ENCODE measurements around the gene CWF19L2.
"Not testable (repeated sequence)": the region's sequence is repeated elsewhere in the genome, so short reads cannot be mapped to it uniquely, and the experiment has no call there.

The CWF19L2 gene

GRCh38 chr11:107457558-107458271 is at the start of gene CWF19L2:
CWF19L2 (minus strand) TSS chr11:107457825; CDS start chr11:107457816, 9 bp downstream.
- peak; percentile 62 to 78 (median 73) for DNase-seq (ENCODE audit: low read depth in 4 of 4, low spot score in 1 of 4)

GRCh38 chr11:107505647-107506225 is 48.1 kb upstream of the CWF19L2 start:
- DNase-seq (ENCODE audit: low read depth in 4 of 4, low spot score in 1 of 4): no peak

- DNase-seq (ENCODE audit: low read depth in 4 of 4, low spot score in 1 of 4): no peak
Observed at GRCh38 chr11:107504981-107505380, 47.4 kb upstream of the CWF19L2 start.

- DNase-seq (ENCODE audit: low read depth in 4 of 4, low spot score in 1 of 4): no peak
Observed at GRCh38 chr11:107501713-107502112, 44.1 kb upstream of the CWF19L2 start.

GRCh38 chr11:107497371-107497770 is 39.7 kb upstream of the CWF19L2 start:
- DNase-seq (ENCODE audit: low read depth in 4 of 4, low spot score in 1 of 4): not testable (repeated sequence)

GRCh38 chr11:107496011-107496410 is 38.4 kb upstream of the CWF19L2 start:
- no peak for DNase-seq (ENCODE audit: low read depth in 4 of 4, low spot score in 1 of 4)

GRCh38 chr11:107494055-107494454 is 36.4 kb upstream of the CWF19L2 start:
- no peak for DNase-seq (ENCODE audit: low read depth in 4 of 4, low spot score in 1 of 4)

GRCh38 chr11:107493117-107493516 is 35.5 kb upstream of the CWF19L2 start:
- no peak for DNase-seq (ENCODE audit: low read depth in 4 of 4, low spot score in 1 of 4)

GRCh38 chr11:107490836-107491235 is 33.2 kb upstream of the CWF19L2 start:
- DNase-seq (ENCODE audit: low read depth in 4 of 4, low spot score in 1 of 4): no peak

- DNase-seq (ENCODE audit: low read depth in 4 of 4, low spot score in 1 of 4): no peak
Observed at GRCh38 chr11:107482234-107482633, 24.6 kb upstream of the CWF19L2 start.

GRCh38 chr11:107478922-107479321 is 21.3 kb upstream of the CWF19L2 start:
- no peak for DNase-seq (ENCODE audit: low read depth in 4 of 4, low spot score in 1 of 4)

GRCh38 chr11:107477820-107478219 is 20.2 kb upstream of the CWF19L2 start:
- DNase-seq (ENCODE audit: low read depth in 4 of 4, low spot score in 1 of 4): no peak

GRCh38 chr11:107473792-107474191 is 16.2 kb upstream of the CWF19L2 start:
- DNase-seq (ENCODE audit: low read depth in 4 of 4, low spot score in 1 of 4): no peak

GRCh38 chr11:107472966-107473365 is 15.3 kb upstream of the CWF19L2 start:
- no peak for DNase-seq (ENCODE audit: low read depth in 4 of 4, low spot score in 1 of 4)

- DNase-seq (ENCODE audit: low read depth in 4 of 4, low spot score in 1 of 4): no peak
Observed at GRCh38 chr11:107468596-107468995, 11.0 kb upstream of the CWF19L2 start.

- DNase-seq (ENCODE audit: low read depth in 4 of 4, low spot score in 1 of 4): no peak
Observed at GRCh38 chr11:107467696-107468095, 10.1 kb upstream of the CWF19L2 start.

GRCh38 chr11:107466275-107466866 is 8.7 kb upstream of the CWF19L2 start:
- not testable (repeated sequence) for DNase-seq (ENCODE audit: low read depth in 4 of 4, low spot score in 1 of 4)

GRCh38 chr11:107457205-107457557 is 444 bp downstream of the CWF19L2 start:
- DNase-seq (ENCODE audit: low read depth in 4 of 4, low spot score in 1 of 4): peak in 1 of 4 experiments; percentile 1

GRCh38 chr11:107453594-107454286 is 3.9 kb downstream of the CWF19L2 start:
- DNase-seq (ENCODE audit: low read depth in 4 of 4, low spot score in 1 of 4): no peak

- DNase-seq (ENCODE audit: low read depth in 4 of 4, low spot score in 1 of 4): no peak
Observed at GRCh38 chr11:107446822-107447431, 10.7 kb downstream of the CWF19L2 start.

- DNase-seq (ENCODE audit: low read depth in 4 of 4, low spot score in 1 of 4): no peak
Observed at GRCh38 chr11:107442715-107443215, 14.9 kb downstream of the CWF19L2 start.

Measured in stimulated activated CD4-positive, alpha-beta T cell treated with anti-CD3 and anti-CD28 coated beads, Interleukin-1b, Interleukin-23, amount 100 ng/mL, for 24 hours (primary cell).